ENCODE data around the gene SIRT7. TPM values are rescaled to one million over a fixed set of nuclear protein-coding genes. Genes with fewer than 3 reads are reported as not detected.

SIRT7 gene
- total and polyA plus RNA-seq, 4 donors = 14.7 to 43.4 (median 32.9) TPM

- no peak for TF ChIP-seq CTCF (IDR thresholded peaks at IDR 0.05; ENCODE audit: control extremely low read depth, extremely low read depth)
- WGBS, 2 donors = 82 to 96% methylated on average over 12 of the region's 12 CpGs
- ATAC-seq (ENCODE audit: insufficient read depth, low FRiP score) (no peak), DNase-seq (no peak)
- H3K27me3 ChIP-seq (ENCODE audit: control insufficient read depth in 3 of 3, insufficient read depth in 3 of 3, low read length in 2 of 3) = no peaks in the 10 kb centered on the region
- H3K27ac ChIP-seq (ENCODE audit: low read depth in 1 of 2, low read length in 1 of 2) = no peak overlapping the region
- H3K4me3 ChIP-seq = no peak overlapping the region
- H3K9ac ChIP-seq (ENCODE audit: insufficient read depth in 1 of 2, low read length in 2 of 2) = no peak overlapping the region
- peaks cover 5 to 60% (median 12%) of the 10 kb centered on the region in 4 donors for H3K36me3 ChIP-seq (ENCODE audit: control insufficient read depth in 4 of 4, insufficient read depth in 4 of 4, low read length in 4 of 4)
- peaks cover 0 to 9% (median 5%) of the 10 kb centered on the region in 5 donors for H3K4me1 ChIP-seq (ENCODE audit: control insufficient read depth in 5 of 5, insufficient read depth in 5 of 5, low read length in 5 of 5)
- no peaks in the 10 kb centered on the region for H3K9me3 ChIP-seq (ENCODE audit: control insufficient read depth in 4 of 4, insufficient read depth in 3 of 4, low read length in 3 of 4)
Measured at GRCh38 chr17:81909231-81909630, 8.7 kb downstream of the SIRT7 start.

- DNase-seq = no peak
- peaks cover 0 to 9% (median 5%) of the 10 kb centered on the region in 5 donors for H3K4me1 ChIP-seq (ENCODE audit: control insufficient read depth in 5 of 5, insufficient read depth in 5 of 5, low read length in 5 of 5)
- H3K27ac ChIP-seq (ENCODE audit: low read depth in 1 of 2, low read length in 1 of 2) = no peak overlapping the region
- no peak for TF ChIP-seq CTCF (IDR thresholded peaks at IDR 0.05; ENCODE audit: control extremely low read depth, extremely low read depth)
- H3K36me3 ChIP-seq (ENCODE audit: control insufficient read depth in 4 of 4, insufficient read depth in 4 of 4, low read length in 4 of 4) = peaks cover 3 to 60% (median 7%) of the 10 kb centered on the region in 4 donors
- H3K9ac ChIP-seq (ENCODE audit: insufficient read depth in 1 of 2, low read length in 2 of 2) = no peak overlapping the region
- no peaks in the 10 kb centered on the region for H3K27me3 ChIP-seq (ENCODE audit: control insufficient read depth in 3 of 3, insufficient read depth in 3 of 3, low read length in 2 of 3)
- no peak for ATAC-seq (ENCODE audit: insufficient read depth, low FRiP score)
- no peaks in the 10 kb centered on the region for H3K9me3 ChIP-seq (ENCODE audit: control insufficient read depth in 4 of 4, insufficient read depth in 3 of 4, low read length in 3 of 4)
- WGBS, 2 donors = 95% methylated on average over 11 of the region's 11 CpGs
- no peak overlapping the region for H3K4me3 ChIP-seq
Measured at GRCh38 chr17:81908793-81909192, 9.2 kb downstream of the SIRT7 start.

GRCh38 chr17:81907219-81908145 lies 10.5 kb downstream of the SIRT7 start:
- no peak for TF ChIP-seq CTCF (IDR thresholded peaks at IDR 0.05; ENCODE audit: control extremely low read depth, extremely low read depth)
- 93 to 97% methylated on average over 21 to 26 of the region's 26 CpGs for WGBS, 2 donors
- H3K27me3 ChIP-seq (ENCODE audit: control insufficient read depth in 3 of 3, insufficient read depth in 3 of 3, low read length in 2 of 3) = no peaks in the 10 kb centered on the region
- H3K9me3 ChIP-seq (ENCODE audit: control insufficient read depth in 4 of 4, insufficient read depth in 3 of 4, low read length in 3 of 4) = no peaks in the 10 kb centered on the region
- peaks cover 0 to 14% (median 5%) of the 10 kb centered on the region in 5 donors for H3K4me1 ChIP-seq (ENCODE audit: control insufficient read depth in 5 of 5, insufficient read depth in 5 of 5, low read length in 5 of 5)
- H3K27ac ChIP-seq (ENCODE audit: low read depth in 1 of 2, low read length in 1 of 2) = no peak overlapping the region
- H3K9ac ChIP-seq (ENCODE audit: insufficient read depth in 1 of 2, low read length in 2 of 2) = no peak overlapping the region
- ATAC-seq (ENCODE audit: insufficient read depth, low FRiP score) (no peak), DNase-seq (no peak)
- no peak overlapping the region for H3K4me3 ChIP-seq
- peaks cover 0 to 50% (median 1%) of the 10 kb centered on the region in 4 donors for H3K36me3 ChIP-seq (ENCODE audit: control insufficient read depth in 4 of 4, insufficient read depth in 4 of 4, low read length in 4 of 4)

Measured in lung (tissue), 12 donors.